Measurements from ENCODE around the gene C5AR1.
A peak's percentile ranks its signal among the peaks of the same experiment; 100 is the strongest.
"Not testable (repeated sequence)": the region's sequence is repeated elsewhere in the genome, so short reads cannot be mapped to it uniquely, and the experiment has no call there.

The C5AR1 gene

GRCh38 chr19:47296036-47296435 lies 13.6 kb upstream of the C5AR1 start:
- DNase-seq, result no peak

GRCh38 chr19:47300867-47301266 lies 8.8 kb upstream of the C5AR1 start:
- DNase-seq, result not testable (repeated sequence)

GRCh38 chr19:47302249-47302648 lies 7.4 kb upstream of the C5AR1 start:
- DNase-seq, result no peak

GRCh38 chr19:47303966-47304365 lies 5.7 kb upstream of the C5AR1 start:
- DNase-seq, result no peak

GRCh38 chr19:47305309-47305751 lies 4.3 kb upstream of the C5AR1 start:
- DNase-seq, result no peak

GRCh38 chr19:47306303-47306702 lies 3.4 kb upstream of the C5AR1 start:
- no peak for DNase-seq

GRCh38 chr19:47309038-47309437 lies 623 bp upstream of the C5AR1 start:
- no peak for DNase-seq

- DNase-seq, result no peak
These were observed 662 bp downstream of the C5AR1 start for GRCh38 chr19:47310323-47310722.

GRCh38 chr19:47310819-47311218 lies 1.2 kb downstream of the C5AR1 start:
- DNase-seq, result peak; percentile 49

GRCh38 chr19:47312366-47313006 lies 2.8 kb downstream of the C5AR1 start:
- no peak for DNase-seq

GRCh38 chr19:47313754-47314295 lies 4.2 kb downstream of the C5AR1 start:
- DNase-seq, result no peak

- peak; percentile 84 for DNase-seq
These were observed 5.6 kb downstream of the C5AR1 start for GRCh38 chr19:47315125-47315821.

GRCh38 chr19:47316513-47316912 lies 6.9 kb downstream of the C5AR1 start:
- DNase-seq, result no peak

- DNase-seq, result no peak
These were observed 10.5 kb downstream of the C5AR1 start for GRCh38 chr19:47319923-47320871.

- DNase-seq, result no peak
These were observed 12.0 kb downstream of the C5AR1 start for GRCh38 chr19:47321630-47322029.

GRCh38 chr19:47322058-47322457 lies 12.4 kb downstream of the C5AR1 start:
- DNase-seq, result no peak

- no peak for DNase-seq
These were observed 13.7 kb downstream of the C5AR1 start for GRCh38 chr19:47323409-47323808.

- no peak for DNase-seq
These were observed 14.2 kb downstream of the C5AR1 start for GRCh38 chr19:47323872-47324271.

GRCh38 chr19:47324502-47324901 lies 14.8 kb downstream of the C5AR1 start:
- DNase-seq, result no peak

- no peak for DNase-seq
These were observed 20.8 kb downstream of the C5AR1 start for GRCh38 chr19:47330466-47330869.

GRCh38 chr19:47331490-47331889 lies 21.8 kb downstream of the C5AR1 start:
- DNase-seq, result no peak

- no peak for DNase-seq
These were observed 22.4 kb downstream of the C5AR1 start, which contains the start of gene C5AR2 for GRCh38 chr19:47331931-47332547. Gene C5AR2, plus strand, starts transcription at chr19:47332175. Its CDS starts 8,625 bp downstream, at chr19:47340800.
